A549 (cell line): ENCODE measurements around the gene RHOF.

ENCODE experiments used
- BHLHE40 ChIP-seq: IDR thresholded peaks from 2 replicates; pipeline ENCODE4 v1.6.1; 2012; ENCODE audit warnings: low read depth, low read length, inconsistent platforms
- CTCF ChIP-seq: fragments of >200 bp; sonication (Bioruptor Twin); formaldehyde crosslinking; IDR thresholded peaks from 3 replicates; pipeline ENCODE4 v1.5.1; 2016
- EP300 ChIP-seq, 2 experiments: fragments of >200 bp; sonication (Bioruptor Twin); formaldehyde crosslinking; IDR thresholded peaks; 2 replicates in 1 of 2; 3 replicates in 1 of 2; pipeline ENCODE4 v1.6.1; 2016 to 2017
- ESRRA ChIP-seq: fragments of 150-350 bp; IDR thresholded peaks from 2 replicates; pipeline ENCODE4 v1.6.1; 2014; ENCODE audit warnings: mild to moderate bottlenecking, low read length, borderline replicate concordance
- KDM1A ChIP-seq: fragments of 200-600 bp; sonication (generic); IDR thresholded peaks from 2 replicates; pipeline ENCODE4 v1.6.1; 2016; ENCODE audit warnings: low read depth, mild to moderate bottlenecking
- MAFK ChIP-seq: fragments of 450-650 bp; IDR thresholded peaks from 2 replicates; pipeline ENCODE4 v1.6.1; 2014; ENCODE audit not compliant: partially characterized antibody
- MAX ChIP-seq: IDR thresholded peaks from 2 replicates; pipeline ENCODE4 v1.6.1; 2012
- PBX3 ChIP-seq: IDR thresholded peaks from 2 replicates; pipeline ENCODE4 v1.6.1; 2012
- POLR2A ChIP-seq: IDR thresholded peaks from 2 replicates; pipeline ENCODE4 v1.6.1; 2012; ENCODE audit warnings: mild to moderate bottlenecking, low read length
- RFX5 ChIP-seq: fragments of 450-650 bp; IDR thresholded peaks from 2 replicates; pipeline ENCODE4 v1.7.1; 2014; ENCODE audit warnings: antibody characterized with exemption, mild to moderate bottlenecking, moderate library complexity
- RNF2 ChIP-seq: fragments of 200-600 bp; sonication (generic); IDR thresholded peaks from 2 replicates; pipeline ENCODE4 v1.6.1; 2016; ENCODE audit warnings: low read depth, mild to moderate bottlenecking, antibody characterized with exemption, moderate library complexity, borderline replicate concordance
- ZFP36 ChIP-seq: fragments of 450-650 bp; IDR thresholded peaks from 2 replicates; pipeline ENCODE4 v1.6.1; 2014; ENCODE audit warnings: borderline replicate concordance; ENCODE audit not compliant: partially characterized antibody

GRCh38 chr12:121805171-121806008 lies 11.9 kb upstream of the RHOF start:
- TF ChIP-seq POLR2A (no peak), CTCF (no peak), MAX (no peak), ZFP36 (no peak), MAFK (no peak), ESRRA (no peak), RNF2 (no peak), RFX5 (no peak), EP300 (IDR thresholded peaks at IDR 0.05) (no peak), KDM1A (no peak), PBX3 (no peak), BHLHE40 (no peak)
